GM18951 (cell line): ENCODE results near the gene HECW1.

ENCODE experiments used
- POLR2A ChIP-seq: IDR thresholded peaks from 4 replicates; pipeline ENCODE4 v1.6.1; 2011; ENCODE audit warnings: mild to moderate bottlenecking; ENCODE audit not compliant: insufficient read length, insufficient read depth; ENCODE audit errors: extremely low read depth
- in situ Hi-C: fragments of 300-500 bp; cut with MboI; formaldehyde crosslinking; loops from one replicate; pipeline ENCODE4 v1.12.0; 2022; ENCODE audit warnings: low sequenced_read_pairs, mixed read lengths, inconsistent platforms; ENCODE audit not compliant: unreplicated experiment

HECW1 gene

GRCh38 chr7:43244784-43245183 lies 132.3 kb downstream of the HECW1 start:
- in situ Hi-C loops, result no loop called here
- TF ChIP-seq POLR2A, result no peak

GRCh38 chr7:43247757-43248156 lies 135.3 kb downstream of the HECW1 start:
- in situ Hi-C loops, result no loop called here
- no peak for TF ChIP-seq POLR2A

- in situ Hi-C loops, result no loop called here
- no peak for TF ChIP-seq POLR2A
These were observed 136.1 kb downstream of the HECW1 start for GRCh38 chr7:43248553-43248952.

DNA sequence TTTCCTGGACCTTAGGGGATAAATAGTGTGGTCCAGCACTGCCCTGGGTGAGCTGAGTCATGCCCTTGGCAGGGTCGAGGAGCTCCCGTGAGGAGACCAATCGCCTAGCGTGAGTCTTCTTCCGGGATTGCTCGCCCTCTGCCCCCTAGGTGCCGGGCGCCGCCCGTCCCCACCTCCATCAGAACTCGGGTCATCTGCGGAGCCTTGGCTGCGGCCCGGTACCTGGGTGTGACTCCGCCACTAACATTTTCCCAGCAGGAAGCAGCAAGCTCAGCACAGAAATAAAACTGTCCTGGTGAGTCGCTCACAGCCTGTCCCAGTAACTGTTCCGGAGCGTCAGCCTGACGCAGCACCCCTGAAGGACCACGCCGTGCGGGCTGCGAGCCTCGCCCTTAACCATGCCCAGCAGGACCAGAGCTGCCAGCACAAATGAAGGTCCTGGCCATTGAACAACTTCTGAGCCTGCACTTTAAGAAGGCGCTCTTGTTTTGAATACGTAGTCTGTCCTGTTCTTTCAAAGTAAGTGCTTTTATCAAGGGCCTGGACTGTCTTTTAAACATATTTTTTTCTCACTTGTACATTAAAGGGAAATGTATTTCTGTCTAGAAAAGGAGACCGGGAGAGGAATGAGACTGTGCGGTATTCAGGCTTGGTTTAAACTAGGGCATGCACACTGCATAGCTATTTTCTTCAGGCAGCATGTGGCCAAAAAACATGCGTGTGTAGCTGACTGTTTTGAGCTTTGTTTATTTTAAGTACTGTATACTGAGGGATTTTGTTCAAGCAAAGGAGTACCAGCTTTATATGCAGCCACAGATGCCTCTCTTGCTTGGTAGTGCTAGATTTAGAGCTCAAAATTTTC lies 136.7 kb downstream of the HECW1 start:
- in situ Hi-C loops, result no loop called here
- no peak for TF ChIP-seq POLR2A

DNA sequence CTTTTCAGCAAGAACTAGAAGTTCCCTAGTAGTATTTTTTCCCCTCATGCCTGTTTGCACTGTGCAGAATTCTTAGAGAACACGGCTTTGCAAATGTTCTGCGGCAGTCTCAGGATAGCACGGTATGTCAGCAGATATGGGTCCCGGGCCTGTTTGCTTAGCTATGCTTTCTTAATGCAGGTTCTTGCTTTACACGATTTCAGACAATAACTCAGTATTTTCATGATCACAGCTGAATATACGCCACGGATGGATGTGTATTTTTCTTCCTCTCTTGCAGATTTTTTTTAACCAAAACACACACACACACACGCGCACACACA lies 137.3 kb downstream of the HECW1 start:
- no peak for TF ChIP-seq POLR2A
- in situ Hi-C loops, result loop anchor here (25.0 kb wide), 1 partner anchor 463 kb away; no protein-coding TSS in a partner anchor

DNA sequence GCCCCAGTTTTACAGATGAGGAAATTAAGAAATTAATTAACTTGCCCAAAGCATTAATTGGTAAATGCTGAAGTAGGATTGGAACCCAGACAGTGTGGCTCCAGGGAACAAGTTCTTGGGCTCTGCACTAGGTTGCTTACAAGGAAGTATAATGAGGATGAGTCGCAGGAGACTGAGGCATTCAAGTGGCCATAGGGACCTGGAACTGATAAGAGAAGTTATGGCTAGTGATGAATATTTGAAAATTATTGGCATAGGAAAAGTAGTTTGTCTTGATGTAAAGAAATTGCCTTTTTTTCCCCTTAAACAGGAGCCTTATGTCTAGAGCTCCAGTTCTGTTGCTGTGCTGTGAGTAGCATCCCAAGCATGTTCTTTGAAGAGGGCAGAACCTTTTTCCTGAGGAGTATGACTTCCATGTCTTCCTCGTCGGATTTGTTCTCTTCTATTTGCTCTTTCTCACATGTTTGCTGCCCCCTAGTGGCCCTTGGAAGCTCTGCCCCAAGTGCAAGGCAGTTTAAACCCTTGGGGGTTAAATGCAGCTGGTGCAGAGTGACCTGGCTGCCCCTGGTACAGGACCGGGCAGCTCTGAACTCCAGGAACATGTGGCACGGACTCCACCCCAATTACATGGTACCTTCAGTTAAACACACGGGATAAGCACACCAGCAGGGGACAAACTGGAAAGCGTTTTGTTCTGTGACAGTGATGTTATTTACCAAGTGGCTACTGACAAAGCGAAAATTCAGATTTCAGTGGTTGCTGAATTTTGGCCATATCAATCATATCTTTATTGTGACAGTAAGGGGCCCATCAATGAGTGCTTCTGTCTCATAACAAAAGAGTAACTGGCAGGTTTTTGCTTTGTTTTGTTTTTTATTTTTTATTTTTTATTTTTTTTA lies 148.8 kb downstream of the HECW1 start:
- in situ Hi-C loops, result loop anchor here (10.0 to 25.0 kb wide), 2 partner anchors 326 to 451 kb away; partner anchors contain the start of genes MRPL32 and PSMA2
- TF ChIP-seq POLR2A, result no peak

- TF ChIP-seq POLR2A, result no peak
- in situ Hi-C loops, result loop anchor here (10.0 to 25.0 kb wide), 2 partner anchors 330 to 447 kb away; partner anchors contain the start of genes MRPL32 and PSMA2
These were observed 152.7 kb downstream of the HECW1 start for GRCh38 chr7:43265139-43265538.

GRCh38 chr7:43273939-43274719 lies 161.7 kb downstream of the HECW1 start:
- in situ Hi-C loops, result loop anchor here (25.0 kb wide), 1 partner anchor 438 kb away; no protein-coding TSS in a partner anchor
- no peak for TF ChIP-seq POLR2A

DNA sequence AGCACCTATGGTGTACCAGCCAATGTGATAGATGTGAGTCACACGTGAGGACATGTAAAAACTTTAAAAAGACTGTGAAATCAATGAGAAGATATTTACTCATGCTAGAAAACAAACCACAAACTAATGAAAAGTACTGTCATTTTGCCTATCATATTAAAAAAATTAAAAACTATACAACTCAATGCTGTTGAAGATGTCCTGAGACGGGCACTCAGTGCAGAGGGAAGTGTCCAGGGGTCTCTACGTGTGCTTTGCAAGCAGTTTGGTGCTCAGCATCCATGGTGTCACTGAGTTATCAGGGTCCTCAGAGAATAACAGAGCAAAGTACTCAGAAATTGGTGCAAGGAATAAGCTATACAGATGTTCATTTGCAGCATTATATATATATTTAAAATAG lies 162.3 kb downstream of the HECW1 start:
- in situ Hi-C loops, result loop anchor here (25.0 kb wide), 2 partner anchors 438 to 563 kb away; no protein-coding TSS in a partner anchor
- TF ChIP-seq POLR2A, result no peak

- in situ Hi-C loops, result loop anchor here (25.0 kb wide), 1 partner anchor 561 kb away; no protein-coding TSS in a partner anchor
- no peak for TF ChIP-seq POLR2A
These were observed 164.1 kb downstream of the HECW1 start for GRCh38 chr7:43276547-43276946.

DNA sequence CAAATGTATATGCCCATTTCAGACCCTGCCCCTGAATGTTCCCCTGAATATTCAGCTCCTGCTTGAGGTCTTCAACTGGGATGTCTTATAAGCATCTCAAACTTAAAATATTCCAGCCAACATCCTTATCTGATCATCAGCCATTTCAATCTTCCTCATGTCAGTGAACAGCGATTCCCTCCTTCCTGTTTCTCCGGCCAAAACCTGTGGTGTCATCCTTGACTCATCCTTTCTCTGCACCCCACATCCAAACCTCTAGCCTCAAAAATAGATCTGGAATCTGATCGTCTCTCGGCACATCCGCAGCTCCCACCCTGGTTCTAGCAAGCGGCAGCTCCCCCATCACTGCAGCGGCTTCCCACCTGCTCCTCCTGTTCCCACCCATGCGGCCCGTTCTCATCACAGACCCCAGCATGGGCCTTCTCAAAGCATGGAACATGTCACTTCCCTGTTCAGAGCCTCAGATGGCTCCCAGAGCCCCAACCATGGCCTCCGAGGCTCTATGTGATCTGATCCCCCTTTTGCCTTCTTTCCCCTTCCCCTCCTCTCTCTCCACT lies 165.7 kb downstream of the HECW1 start:
- no peak for TF ChIP-seq POLR2A
- in situ Hi-C loops, result loop anchor here (25.0 kb wide), 1 partner anchor 559 kb away; no protein-coding TSS in a partner anchor

- in situ Hi-C loops, result loop anchor here (25.0 kb wide), 1 partner anchor 556 kb away; no protein-coding TSS in a partner anchor
- TF ChIP-seq POLR2A, result no peak
These were observed 168.8 kb downstream of the HECW1 start for GRCh38 chr7:43281268-43281667.

DNA sequence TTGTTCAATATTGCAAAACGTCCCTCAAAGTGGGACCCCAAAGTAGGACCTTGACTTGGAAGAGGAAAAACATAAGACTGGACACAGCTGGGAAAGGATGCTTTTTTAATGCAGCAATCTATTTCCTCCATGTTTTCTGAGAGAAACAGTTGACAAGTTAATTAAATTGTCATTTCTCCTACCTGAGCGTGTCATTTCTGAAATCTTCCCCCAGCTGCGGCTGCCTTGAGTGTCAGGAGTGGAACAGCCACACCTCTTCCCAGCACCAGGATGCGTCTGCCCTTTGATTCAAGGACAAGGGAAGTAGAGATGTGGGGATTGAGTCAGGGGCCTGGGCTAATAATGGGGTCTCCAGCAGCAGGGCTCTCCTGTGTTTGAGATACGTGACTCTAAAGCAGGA lies 171.3 kb downstream of the HECW1 start:
- in situ Hi-C loops, result loop anchor here (25.0 kb wide), 1 partner anchor 554 kb away; no protein-coding TSS in a partner anchor
- TF ChIP-seq POLR2A, result no peak
